Measurements from ENCODE around the gene POFUT2.
"Not testable (repeated sequence)": the region's sequence is repeated elsewhere in the genome, so short reads cannot be mapped to it uniquely, and the experiment has no call there.

POFUT2 gene

DNA sequence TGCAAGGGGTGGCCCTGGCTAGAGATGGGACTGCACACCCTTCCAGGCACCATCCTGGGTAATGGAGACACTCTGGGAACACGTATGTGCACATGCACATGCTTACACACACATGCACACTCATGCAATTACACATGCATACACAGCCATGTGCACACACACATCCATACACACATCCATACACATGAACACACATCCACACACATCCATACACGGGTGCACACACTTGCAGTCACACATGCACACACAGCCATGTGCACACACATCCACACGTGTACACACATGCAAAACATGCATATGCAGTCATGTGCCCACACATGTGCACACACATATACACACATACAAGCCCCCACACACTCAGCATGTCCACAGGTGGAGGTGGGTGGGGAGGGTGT, 22.3 kb upstream of the POFUT2 start:
- DNase-seq: no peak

DNA sequence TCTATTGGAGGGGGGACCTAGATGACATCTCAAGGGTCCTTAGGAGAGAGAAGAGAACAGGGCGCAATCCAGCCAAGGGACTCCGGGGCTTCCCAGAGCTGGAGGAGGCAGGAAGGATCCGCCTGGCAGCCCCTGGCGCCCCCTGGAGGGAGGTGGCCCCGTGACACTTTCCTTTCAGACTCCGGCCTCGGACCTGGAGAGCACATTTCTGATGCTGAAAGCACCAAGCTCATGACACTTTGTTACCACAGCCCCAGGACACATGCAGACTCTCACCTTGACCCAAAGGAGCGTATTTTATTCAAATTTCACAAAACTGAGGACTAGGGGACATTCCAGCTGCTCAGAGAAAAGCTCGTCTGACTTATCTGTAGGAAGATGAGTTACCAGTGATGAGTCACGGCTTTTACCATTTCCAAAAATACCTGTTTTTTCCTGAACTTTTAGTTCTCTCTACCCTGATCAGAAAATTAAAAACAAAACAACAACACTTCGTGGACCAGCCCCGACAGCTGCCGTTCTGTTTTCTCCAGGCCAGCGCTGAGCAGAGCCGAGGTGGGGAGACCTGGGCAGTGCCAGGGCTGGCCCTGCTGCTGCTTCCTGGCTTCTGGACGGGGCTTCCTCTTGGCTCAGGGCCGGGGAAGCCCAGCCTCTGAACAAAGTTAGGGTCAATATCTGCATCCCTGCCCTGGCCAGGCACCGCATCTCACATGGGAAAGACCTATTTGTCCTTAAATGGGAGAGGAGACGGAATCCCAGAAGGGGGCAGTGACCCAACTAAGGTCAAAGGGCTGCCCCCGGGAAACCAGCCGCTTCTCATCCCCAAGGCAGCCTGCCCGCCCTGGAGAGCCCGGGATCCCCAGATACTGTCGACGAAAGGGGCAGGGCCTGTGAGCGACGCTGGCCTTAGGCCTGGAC, 21.6 kb upstream of the POFUT2 start:
- peak; percentile 58 for DNase-seq

DNA sequence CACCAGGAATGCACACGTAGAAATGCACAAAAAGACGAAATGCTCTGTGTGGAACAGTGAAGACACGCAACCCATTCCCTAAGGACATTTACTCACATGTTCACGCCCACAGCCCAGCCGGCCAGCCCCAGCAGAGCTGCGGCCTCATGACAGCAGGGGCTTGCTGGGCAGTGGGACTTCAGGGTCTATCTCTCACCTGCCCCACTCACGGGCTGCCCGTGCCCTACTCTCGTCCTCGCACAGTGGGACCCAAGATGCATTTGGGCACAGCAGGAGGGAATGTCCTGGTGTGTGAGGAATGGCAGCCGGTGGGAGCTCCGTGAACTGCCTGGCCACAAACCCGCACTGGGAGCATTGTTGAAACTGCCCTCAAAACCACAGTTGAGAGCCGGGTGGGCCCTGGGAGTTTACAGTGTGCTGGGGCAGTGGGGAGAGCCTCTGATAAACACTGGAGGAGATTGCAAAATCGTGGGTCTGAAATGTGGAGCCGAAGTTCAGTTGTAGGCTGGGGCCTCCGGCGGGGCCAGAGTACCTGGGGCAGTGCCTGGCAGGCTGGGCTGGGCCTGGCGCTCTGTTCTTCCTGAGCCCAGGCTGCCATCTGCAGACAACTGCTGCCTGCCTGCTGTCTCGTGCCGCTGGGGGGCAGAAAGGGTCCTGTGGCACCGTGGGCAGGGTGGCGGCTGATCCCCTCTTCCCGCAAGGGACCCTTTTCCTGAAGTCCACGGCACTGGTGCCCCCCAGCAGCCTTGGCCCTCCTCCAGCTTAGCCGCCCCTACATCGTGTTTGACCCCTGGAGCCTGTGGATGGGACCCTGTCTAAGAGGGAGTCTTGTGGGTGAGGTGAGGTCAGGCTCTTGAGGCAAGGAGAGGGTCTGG, 20.7 kb upstream of the POFUT2 start:
- DNase-seq: peak; percentile 84

DNA sequence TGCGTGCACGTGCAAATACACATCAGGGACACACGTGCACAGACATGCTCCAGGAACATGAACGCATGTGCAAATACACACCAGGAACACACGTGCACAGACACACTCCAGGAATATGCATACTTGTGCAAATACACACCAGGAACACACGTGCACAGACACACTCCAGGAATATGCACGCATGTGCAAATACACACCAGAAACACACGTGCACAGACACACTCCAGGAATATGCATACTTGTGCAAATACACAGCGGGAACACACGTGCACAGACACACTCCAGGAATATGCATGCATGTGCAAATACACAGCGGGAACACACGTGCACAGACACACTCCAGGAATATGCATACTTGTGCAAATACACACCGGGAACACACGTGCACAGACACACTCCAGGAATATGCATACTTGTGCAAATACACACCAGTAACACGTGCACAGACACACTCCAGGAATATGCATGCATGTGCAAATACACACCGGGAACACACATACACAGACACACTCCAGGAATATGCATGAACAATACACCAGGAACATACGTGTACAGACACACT, 20.0 kb upstream of the POFUT2 start:
- DNase-seq: not testable (repeated sequence)

DNA sequence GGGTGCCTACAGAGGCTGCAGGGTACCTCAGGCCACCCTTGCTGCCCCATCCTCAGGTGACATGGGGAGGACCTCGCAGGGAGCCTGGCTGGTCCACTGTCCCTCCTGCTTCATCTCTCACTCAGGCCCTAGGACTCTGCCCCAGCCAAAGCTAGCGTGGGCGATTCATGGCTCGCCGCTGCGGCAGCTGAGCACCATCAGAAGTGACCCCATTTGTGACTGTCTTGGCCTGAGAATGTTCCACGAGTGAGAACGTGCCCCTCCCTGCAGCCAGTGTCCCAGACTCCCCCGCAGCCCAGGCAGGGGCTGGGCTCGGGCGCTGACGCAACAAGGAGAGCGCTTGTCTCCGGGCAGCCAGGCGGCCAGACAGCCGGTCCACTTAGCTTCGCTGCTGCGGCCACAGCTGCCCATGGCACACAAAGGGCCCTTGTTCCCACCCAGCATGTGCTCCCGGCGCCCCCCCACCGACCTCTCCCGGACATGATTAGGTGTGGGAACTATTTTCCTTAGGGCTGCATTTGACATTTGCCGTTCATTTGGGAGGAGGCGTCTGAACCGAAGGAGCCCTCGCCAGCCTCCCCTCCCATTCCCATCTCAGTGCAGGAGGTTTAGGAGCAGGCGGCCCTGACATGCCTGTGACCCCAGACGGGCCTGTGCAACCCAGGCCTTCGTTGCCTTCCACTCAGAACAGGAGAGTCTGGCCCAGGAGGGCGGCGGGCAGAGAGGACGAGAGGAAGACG, 19.3 kb upstream of the POFUT2 start:
- no peak for DNase-seq

DNA sequence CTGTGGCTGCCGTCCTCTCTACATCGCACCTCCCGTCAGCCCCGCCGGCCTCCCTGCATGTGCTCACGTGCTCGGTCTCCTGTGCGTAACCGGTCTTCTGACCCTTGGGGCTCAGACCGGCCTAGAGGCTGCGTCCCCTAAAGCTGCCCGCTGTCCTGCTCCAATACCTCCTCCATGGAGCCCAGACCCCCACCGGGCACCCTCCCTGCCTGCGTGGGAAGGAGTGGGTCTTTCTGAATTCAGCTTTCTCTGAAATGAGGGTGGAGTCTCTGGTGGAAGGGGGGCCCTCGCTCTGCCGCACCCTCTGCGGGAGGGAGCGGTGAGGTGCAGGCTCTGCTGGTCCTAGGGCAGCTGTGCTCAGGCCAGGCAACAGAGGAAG, 18.7 kb upstream of the POFUT2 start:
- no peak for DNase-seq

GRCh38 chr21:45305836-45306235, 18.1 kb upstream of the POFUT2 start:
- DNase-seq: no peak

DNA sequence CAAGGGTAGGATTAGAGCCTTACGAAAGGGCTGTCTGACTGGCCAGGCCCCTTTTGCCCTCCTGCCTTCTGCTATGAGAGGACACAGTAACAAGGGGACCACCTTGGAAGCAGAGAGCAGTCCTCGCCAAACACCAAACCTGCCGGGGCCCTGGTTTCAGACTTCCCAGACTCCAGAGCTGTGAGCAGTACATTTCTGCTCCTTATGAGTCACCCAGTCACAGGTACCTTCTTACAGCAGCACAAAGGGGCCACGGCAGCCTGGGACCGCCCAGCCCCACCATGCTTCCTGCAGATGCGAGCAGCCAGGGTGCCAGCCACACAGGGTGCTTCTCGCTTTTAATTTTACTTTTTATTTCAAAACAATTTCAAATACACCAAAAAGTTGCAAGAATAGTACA, 17.2 kb upstream of the POFUT2 start:
- no peak for DNase-seq

GRCh38 chr21:45304476-45304830, 16.8 kb upstream of the POFUT2 start:
- DNase-seq: no peak

- DNase-seq: no peak
Measured at GRCh38 chr21:45303751-45304475, 16.2 kb upstream of the POFUT2 start.

GRCh38 chr21:45303091-45303615, 15.5 kb upstream of the POFUT2 start:
- no peak for DNase-seq

GRCh38 chr21:45302082-45303061, 14.7 kb upstream of the POFUT2 start:
- DNase-seq: peak; percentile 58

DNA sequence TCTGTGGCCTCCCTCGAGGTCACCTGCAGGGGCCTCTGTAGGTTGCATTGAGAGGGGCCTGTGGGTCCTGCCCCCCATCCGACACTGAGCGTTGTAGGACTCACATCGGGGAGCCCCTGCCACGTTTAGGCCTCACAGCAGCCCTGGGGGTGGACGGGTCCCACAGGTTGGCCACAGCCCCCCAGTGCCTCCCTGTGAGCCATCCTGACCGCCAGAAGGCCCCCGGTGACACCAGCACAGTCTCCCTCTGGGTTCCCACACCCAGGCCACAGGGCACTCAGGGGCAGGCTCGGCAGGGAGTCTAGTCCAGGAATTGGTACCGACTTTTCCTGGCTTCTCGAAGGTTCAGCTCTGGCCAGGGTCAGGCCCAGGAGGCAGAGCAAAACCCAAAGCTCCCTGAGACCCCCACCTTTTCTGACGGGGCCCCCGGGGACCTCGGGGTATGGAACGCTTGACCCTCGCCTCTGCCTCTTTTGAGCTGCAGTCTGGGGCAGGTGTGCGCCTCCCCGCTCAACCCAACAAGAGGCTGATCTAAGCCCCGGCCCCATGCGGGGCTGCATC, 13.9 kb upstream of the POFUT2 start:
- DNase-seq: no peak

DNA sequence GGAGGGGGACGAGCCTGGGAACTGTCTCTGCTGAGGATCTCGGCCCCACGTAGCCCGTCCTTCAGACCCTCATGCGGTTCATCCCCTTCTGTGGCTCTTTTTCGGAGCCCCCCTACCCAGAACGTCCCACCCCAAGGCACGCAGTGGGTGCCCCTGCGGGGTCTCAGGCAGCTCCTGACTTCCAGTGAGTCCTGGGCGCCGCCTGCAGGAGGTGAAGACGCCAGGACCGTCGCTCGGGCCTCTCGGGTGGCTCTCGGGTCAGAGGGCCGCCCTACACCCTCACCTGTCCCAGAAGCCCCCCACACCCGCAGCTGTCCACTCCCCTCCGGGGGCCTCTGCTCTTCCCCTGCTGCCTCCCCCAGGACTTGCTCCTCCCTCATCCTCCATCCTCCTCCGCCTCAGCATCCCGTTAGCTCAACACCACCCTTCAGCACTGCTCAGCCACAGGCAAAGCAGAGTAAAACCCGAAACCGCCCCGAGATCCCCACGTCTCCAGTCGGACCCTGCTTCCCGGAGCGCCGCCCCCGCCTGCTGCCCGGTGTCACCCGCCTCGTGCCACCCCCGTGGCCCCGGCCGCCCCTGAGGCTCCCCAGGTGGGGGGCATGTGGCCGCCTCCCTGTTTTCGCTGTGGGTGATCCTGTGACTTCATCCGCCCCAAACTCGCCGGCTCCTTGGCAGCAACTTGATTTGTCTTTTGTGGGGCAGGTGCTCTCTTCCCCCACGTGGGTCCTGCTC, 13.3 kb upstream of the POFUT2 start:
- no peak for DNase-seq

- peak; percentile 87 for DNase-seq
Measured at GRCh38 chr21:45299864-45300785, 12.4 kb upstream of the POFUT2 start.

DNA sequence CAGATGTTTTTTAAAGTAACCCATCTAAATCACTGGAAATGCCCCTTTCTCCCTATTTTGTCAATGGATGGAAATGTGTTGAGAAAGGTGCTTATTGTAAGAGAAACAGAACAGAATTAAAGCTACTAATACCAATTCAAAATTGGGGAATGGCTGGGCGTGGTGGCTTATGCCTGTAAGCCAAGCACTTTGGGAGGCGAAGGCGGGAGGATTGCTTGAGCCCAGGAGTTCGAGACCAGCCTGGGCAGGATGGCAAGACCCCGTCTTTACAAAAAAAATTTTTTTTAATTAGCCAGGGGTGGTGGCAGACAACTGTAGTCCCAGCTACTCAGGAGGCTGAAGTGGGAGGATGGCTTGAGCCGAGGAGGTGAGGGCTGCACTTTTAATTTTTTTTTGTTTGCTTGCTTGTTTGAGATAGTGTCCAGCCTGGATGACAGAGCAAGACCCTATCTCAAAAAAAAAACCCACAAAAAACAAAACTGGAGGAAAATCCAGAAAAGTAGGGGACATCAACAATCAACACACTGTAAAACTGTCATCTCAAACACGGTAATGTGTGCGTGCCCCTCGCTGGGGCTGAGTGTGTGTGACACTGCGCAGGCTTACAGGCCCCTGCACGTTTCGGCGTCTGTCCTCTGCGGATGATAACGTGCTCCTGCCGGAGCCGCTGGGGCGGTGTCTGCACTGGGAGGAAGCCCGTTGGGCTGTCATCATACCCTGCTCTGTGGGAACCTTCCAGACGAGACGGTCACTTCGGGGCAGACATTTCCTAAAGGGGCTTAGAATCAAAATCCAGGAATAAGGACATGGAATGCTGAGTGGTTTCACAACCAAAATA, 11.6 kb upstream of the POFUT2 start:
- DNase-seq: no peak

DNA sequence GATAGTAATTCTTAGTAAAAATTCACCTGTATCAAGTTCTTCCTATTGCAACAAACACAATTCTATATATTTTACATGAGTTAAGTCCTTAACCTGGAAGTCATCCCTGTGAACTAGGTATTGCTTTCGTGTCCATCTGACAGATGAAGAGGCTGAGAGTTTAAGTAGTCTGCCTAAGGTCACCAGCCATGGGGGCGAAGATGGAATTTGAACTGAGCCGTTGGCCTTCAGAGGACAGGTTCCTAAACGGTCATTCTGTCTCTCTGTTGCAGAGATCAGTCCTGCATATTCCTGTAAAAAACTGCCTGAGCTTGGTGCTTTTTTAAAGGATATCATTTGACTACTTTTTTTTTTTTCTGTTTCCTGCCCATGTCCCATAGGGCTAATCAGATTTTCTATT, 10.2 kb upstream of the POFUT2 start:
- DNase-seq: no peak
